SK-N-SH treated with all-trans-retinoic acid at 6 μM for 48 hours (cell line): ENCODE measurements around the gene RTN4R.

ENCODE experiments used
- BACH2 ChIP-seq: fragments of 250-450 bp; sonication (Bioruptor Pico); IDR thresholded peaks from 2 replicates; pipeline ENCODE4 v1.9.0; 2021; ENCODE audit warnings: mild to moderate bottlenecking, borderline replicate concordance
- ESRRG ChIP-seq: fragments of 250-450 bp; sonication (Bioruptor Pico); IDR thresholded peaks from 2 replicates; pipeline ENCODE4 v1.6.1; 2021; ENCODE audit warnings: mild to moderate bottlenecking
- RARB ChIP-seq: fragments of 250-450 bp; sonication (Bioruptor Pico); IDR thresholded peaks from 2 replicates; pipeline ENCODE4 v1.8.0; 2021; ENCODE audit warnings: mild to moderate bottlenecking, moderate library complexity
- SNAI2 ChIP-seq: fragments of 250-450 bp; sonication (Bioruptor Pico); IDR thresholded peaks from 2 replicates; pipeline ENCODE4 v1.5.0; 2020; ENCODE audit warnings: mild to moderate bottlenecking, moderate library complexity
- TCF4 ChIP-seq: fragments of 250-450 bp; sonication (Bioruptor Pico); IDR thresholded peaks from 2 replicates; pipeline ENCODE4 v1.8.0; 2021; ENCODE audit warnings: mild to moderate bottlenecking, moderate library complexity, borderline replicate concordance
- ZC3H10 ChIP-seq: fragments of 250-450 bp; sonication (Bioruptor Pico); IDR thresholded peaks from 2 replicates; pipeline ENCODE4 v1.5.1; 2021; ENCODE audit warnings: mild to moderate bottlenecking, moderate library complexity
- ZNF70 ChIP-seq: fragments of 450-650 bp; formaldehyde crosslinking; IDR thresholded peaks from 2 replicates; pipeline ENCODE4 v1.5.0; 2020; ENCODE audit warnings: mild to moderate bottlenecking, moderate library complexity
- ZNF8 ChIP-seq: fragments of 450-650 bp; formaldehyde crosslinking; IDR thresholded peaks from 2 replicates; pipeline ENCODE4 v1.5.0; 2020; ENCODE audit warnings: mild to moderate bottlenecking, moderate library complexity

DNA sequence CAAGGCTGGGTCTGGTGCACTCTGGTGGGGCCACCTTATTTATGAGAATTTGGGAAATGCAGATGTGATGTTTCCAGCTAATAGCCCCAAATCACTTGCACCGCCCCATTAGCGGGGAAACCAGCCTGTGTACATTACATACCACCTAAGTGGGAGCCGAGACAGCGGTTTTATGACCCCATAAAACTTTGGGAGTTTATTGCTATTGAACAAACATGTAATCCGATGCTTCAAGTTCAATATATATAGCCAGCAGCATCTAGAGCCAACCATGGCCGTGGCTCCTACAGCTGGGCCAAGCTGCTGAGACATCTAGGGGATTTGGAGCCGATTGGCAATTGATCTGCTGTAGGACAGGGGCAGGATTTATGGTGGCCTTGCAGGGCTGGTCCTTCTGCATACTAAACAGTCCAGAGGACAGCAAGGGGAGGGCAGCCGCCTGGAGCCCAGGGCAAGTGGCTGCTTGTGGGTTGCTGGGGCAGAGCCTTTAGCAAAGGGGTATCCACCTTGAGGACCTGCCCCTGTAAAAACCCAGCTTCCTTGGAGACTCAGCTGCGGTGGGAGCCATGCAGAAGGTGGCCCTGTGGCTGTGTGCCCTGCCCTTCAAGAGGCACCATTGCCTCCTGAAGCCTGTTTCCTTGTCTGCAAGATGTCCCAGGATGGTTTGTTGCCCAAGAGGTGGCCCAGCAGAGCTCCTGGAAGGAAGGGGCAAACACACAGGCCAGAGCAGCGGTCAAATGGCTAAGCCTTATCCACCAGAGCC is 69.4 kb downstream of the RTN4R start:
- TF ChIP-seq BACH2 (CRISPR knock-in tag) (no peak), RARB (no peak), TCF4 (CRISPR knock-in tag) (no peak), ZNF70 (no peak), SNAI2 (CRISPR knock-in tag) (no peak), ESRRG (no peak), ZC3H10 (CRISPR knock-in tag) (no peak), ZNF8 (CRISPR knock-in tag) (no peak)
